Right lobe of liver (tissue), 6 donors: Measurements from ENCODE around the gene LYZL6. TPM values are rescaled to one million over a fixed set of nuclear protein-coding genes. Genes with fewer than 3 reads are reported as not detected.

Experiments
- ATAC-seq, 4 donors: fragments of 200-7000 bp; cut with Tn5 transposase; one replicate each; pipeline ENCODE4 v1.9.1; 2020; ENCODE audit warnings: mild to moderate bottlenecking in 4 of 4, moderate library complexity in 4 of 4
- DNase-seq, 3 donors: peaks; one replicate each; pipeline ENCODE4 v3.0.0-alpha.2; 2020
- H3K27ac ChIP-seq, 3 donors: fragments of 200-600 bp; one replicate each; pipeline ENCODE4 v1.8.0; 2022
- H3K27me3 ChIP-seq, 2 donors: fragments of 200-600 bp; one replicate each; pipeline ENCODE4 v1.8.0; 2022
- H3K36me3 ChIP-seq, 4 donors: fragments of 200-600 bp; sonication (generic) in 1 of 4; one replicate each; pipeline versions ENCODE4 v1.5.1 to v1.8.0; 2017 to 2022; ENCODE audit warnings: control low read depth in 1 of 4
- H3K4me1 ChIP-seq, 4 donors: fragments of 200-600 bp; sonication (generic) in 1 of 4; one replicate each; pipeline versions ENCODE4 v1.5.1 to v1.8.0; 2017 to 2022; ENCODE audit warnings: control low read depth in 1 of 4
- H3K4me3 ChIP-seq, 3 donors: fragments of 200-600 bp; one replicate each; pipeline ENCODE4 v1.8.0; 2022
- H3K9me3 ChIP-seq, 4 donors: fragments of 200-600 bp; sonication (generic) in 1 of 4; one replicate each; pipeline versions ENCODE4 v1.5.1 to v1.8.0; 2017 to 2022; ENCODE audit warnings: control low read depth in 1 of 4
- CTCF ChIP-seq, 4 donors: fragments of 200-600 bp in 3 of 4; fragments of 450-650 bp in 1 of 4; IDR thresholded peaks; one replicate each; pipeline versions ENCODE4 v1.5.1 to v1.8.0; 2016 to 2022; ENCODE audit warnings: antibody characterized with exemption in 4 of 4, mild to moderate bottlenecking in 2 of 4
- POLR2A ChIP-seq: fragments of 450-650 bp; IDR thresholded peaks from one replicate; pipeline ENCODE4 v1.6.1; 2017; ENCODE audit warnings: antibody characterized with exemption, mild to moderate bottlenecking
- WGBS: methylation state at CpG from one replicate; pipeline ENCODE4 v1.1.6; 2018; ENCODE audit warnings: low coverage, low lambda C conversion rate; ENCODE audit not compliant: insufficient coverage; ENCODE audit errors: missing lambda C conversion rate; 5-methylcytosine and 5-hydroxymethylcytosine counted together
- intact Hi-C, 2 donors: fragments of 100-400 bp; cut with DNase I; formaldehyde crosslinking; loops; one replicate each; pipeline versions ENCODE4 v1.11.2 to v1.14.1; 2022
- total RNA-seq, 6 experiments: library from RNA; depleted of rRNA in 2 of 6; stranded (reverse); fragments of >200 nt in 2 of 6; fragmentation: NEBNext Ultra II Directional in 3 of 6; extraction: Animal tissue kit (Norgen Biotek cat#: 25700) in 3 of 6; gene quantifications; one replicate each; pipeline versions ENCODE4 v1.1.0 to v1.2.4, GENCODE V29; 2016 to 2023
- donor health status: DM: no; HTN: yes; CAD: no.
- donor health status: DM: no; HTN: no; CAD: no.
- donor health status: DM: no; HTN: no; CAD: no.
- donor health status: DM: no; HTN: yes; CAD: no.
- donor health status: DM: no; HTN: yes; CAD: no.

The LYZL6 gene
- total RNA-seq, 6 experiments from 2014 or later = not detected

GRCh38 chr17:35927714-35928113, 15.8 kb downstream of the LYZL6 start:
- H3K4me3 ChIP-seq = no peak overlapping the region
- intact Hi-C loops = no loop called here
- H3K9me3 ChIP-seq = no peaks in the 10 kb centered on the region
- H3K27ac ChIP-seq = no peak overlapping the region
- DNase-seq (no peak), ATAC-seq (no peak)
- TF ChIP-seq POLR2A (no peak), CTCF (IDR thresholded peaks at IDR 0.05) (no peak)
- peaks cover 0 to 10% (median 0%) of the 10 kb centered on the region in 4 donors for H3K4me1 ChIP-seq
- no peaks in the 10 kb centered on the region for H3K27me3 ChIP-seq
- H3K36me3 ChIP-seq = no peaks in the 10 kb centered on the region

- intact Hi-C loops = no loop called here
- ATAC-seq (no peak), DNase-seq (no peak)
- Histone ChIP-seq H3K27ac (no peak overlapping the region), H3K9me3 (no peaks in the 10 kb centered on the region), H3K4me1 (no peaks in the 10 kb centered on the region), H3K27me3 (no peaks in the 10 kb centered on the region), H3K4me3 (no peak overlapping the region), H3K36me3 (no peaks in the 10 kb centered on the region)
- WGBS = 100% methylated on average over 2 of the region's 6 CpGs
- no peak for TF ChIP-seq POLR2A
- TF ChIP-seq CTCF (IDR thresholded peaks at IDR 0.05) = no peak
These were observed 19.9 kb downstream of the LYZL6 start for GRCh38 chr17:35923609-35924114.

GRCh38 chr17:35920229-35920628, 23.3 kb downstream of the LYZL6 start:
- no peak for TF ChIP-seq CTCF (IDR thresholded peaks at IDR 0.05)
- TF ChIP-seq POLR2A = no peak
- intact Hi-C loops = no loop called here
- H3K36me3 ChIP-seq = no peaks in the 10 kb centered on the region
- WGBS = 100% methylated on average over 1 of the region's 1 CpG
- DNase-seq = no peak
- H3K27ac ChIP-seq = no peak overlapping the region
- no peaks in the 10 kb centered on the region for H3K9me3 ChIP-seq
- H3K4me3 ChIP-seq = no peak overlapping the region
- H3K27me3 ChIP-seq = no peaks in the 10 kb centered on the region
- H3K4me1 ChIP-seq = peaks cover 0 to 15% (median 0%) of the 10 kb centered on the region in 4 donors
- no peak for ATAC-seq

GRCh38 chr17:35918665-35919064, 24.8 kb downstream of the LYZL6 start:
- Histone ChIP-seq H3K4me1 (peaks cover 0 to 30% (median 5%) of the 10 kb centered on the region in 4 donors), H3K27ac (no peak overlapping the region), H3K36me3 (no peaks in the 10 kb centered on the region), H3K27me3 (no peaks in the 10 kb centered on the region), H3K9me3 (no peaks in the 10 kb centered on the region), H3K4me3 (no peak overlapping the region)
- TF ChIP-seq CTCF (IDR thresholded peaks at IDR 0.05) = no peak
- no peak for ATAC-seq
- intact Hi-C loops = no loop called here
- DNase-seq = no peak
- 32% methylated on average over 2 of the region's 3 CpGs for WGBS
